Natural killer cell (primary cell): ENCODE measurements around the gene PNMA8C. TPM values are rescaled to one million over a fixed set of nuclear protein-coding genes. Genes with fewer than 3 reads are reported as not detected.
"Not testable (repeated sequence)": the region's sequence is repeated elsewhere in the genome, so short reads cannot be mapped to it uniquely, and the experiment has no call there.

ENCODE experiments used
- ATAC-seq, 3 donors: fragments of 150-1000 bp in 2 of 3; fragments of 200-7000 bp in 1 of 3; cut with Tn5 transposase; 1 replicate in 1 of 3; 2 replicates in 2 of 3; pipeline ENCODE4 v1.10.0; 2021; ENCODE audit warnings: mild to moderate bottlenecking in 2 of 3, moderate library complexity in 2 of 3
- DNase-seq, 2 donors: peaks; one replicate each; pipeline versions ENCODE4 v3.0.0 to v3.0.0-alpha.2; 2013 to 2021; ENCODE audit warnings: mixed read lengths in 1 of 2
- H3K27ac ChIP-seq: one replicate; pipeline ENCODE4 v1.5.1; 2013; ENCODE audit warnings: mild to moderate bottlenecking, low read length
- H3K27me3 ChIP-seq: one replicate; pipeline ENCODE4 v1.6.1; 2013; ENCODE audit warnings: low read length; ENCODE audit not compliant: control insufficient read depth, insufficient read depth
- H3K36me3 ChIP-seq: one replicate; pipeline ENCODE4 v1.6.1; 2013; ENCODE audit warnings: low read length; ENCODE audit not compliant: control insufficient read depth, insufficient read depth
- H3K4me1 ChIP-seq: one replicate; pipeline ENCODE4 v1.6.1; 2013; ENCODE audit warnings: low read length; ENCODE audit not compliant: control insufficient read depth, insufficient read depth
- H3K4me3 ChIP-seq: one replicate; pipeline ENCODE4 v1.5.1; 2013; ENCODE audit warnings: low read length
- H3K9me3 ChIP-seq: one replicate; pipeline ENCODE4 v1.6.1; 2013; ENCODE audit warnings: low read length; ENCODE audit not compliant: control insufficient read depth, insufficient read depth
- H3K27ac Mint-ChIP-seq, 2 donors: one replicate each; pipeline ENCODE4 v1.8.0; 2022; ENCODE audit warnings: mild to moderate bottlenecking in 2 of 2, mixed read lengths in 2 of 2, moderate library complexity in 1 of 2
- H3K27me3 Mint-ChIP-seq, 2 donors: one replicate each; pipeline ENCODE4 v1.8.0; 2022; ENCODE audit warnings: low read depth in 2 of 2, mixed read lengths in 2 of 2
- H3K36me3 Mint-ChIP-seq: one replicate; pipeline ENCODE4 v1.8.0; 2022; ENCODE audit warnings: mixed read lengths
- H3K4me1 Mint-ChIP-seq, 2 donors: one replicate each; pipeline ENCODE4 v1.8.0; 2022; ENCODE audit warnings: mixed read lengths in 2 of 2
- H3K4me3 Mint-ChIP-seq: one replicate; pipeline ENCODE4 v1.8.0; 2022; ENCODE audit warnings: mild to moderate bottlenecking, moderate library complexity, mixed read lengths
- H3K9me3 Mint-ChIP-seq, 2 donors: one replicate each; pipeline ENCODE4 v1.8.0; 2022; ENCODE audit warnings: mixed read lengths in 2 of 2
- CTCF ChIP-seq: fragments of 200-600 bp; IDR thresholded peaks from one replicate; pipeline ENCODE4 v1.8.0; 2022; ENCODE audit warnings: antibody characterized with exemption
- WGBS: methylation state at CpG from one replicate; pipeline ENCODE4 v1.1.7; 2013; ENCODE audit warnings: missing lambda C conversion rate; ENCODE audit not compliant: insufficient coverage; 5-methylcytosine and 5-hydroxymethylcytosine counted together
- intact Hi-C: fragments of 100-400 bp; cut with micrococcal nuclease; formaldehyde crosslinking; loops from one replicate; pipeline ENCODE4 v1.14.2; 2022
- total RNA-seq, 4 donors: library from RNA; stranded (reverse); fragments of 120-200 nt in 1 of 4; gene quantifications; one replicate each; pipeline versions ENCODE4 v1.2.3 to v1.2.4, GENCODE V29; 2013 to 2022

Gene PNMA8C
- total RNA-seq, 3 donors from 2014 or later (not counting 1 experiment from before 2014, with no cell fraction given), result 0.55 to 1.2 (median 0.87) TPM

DNA sequence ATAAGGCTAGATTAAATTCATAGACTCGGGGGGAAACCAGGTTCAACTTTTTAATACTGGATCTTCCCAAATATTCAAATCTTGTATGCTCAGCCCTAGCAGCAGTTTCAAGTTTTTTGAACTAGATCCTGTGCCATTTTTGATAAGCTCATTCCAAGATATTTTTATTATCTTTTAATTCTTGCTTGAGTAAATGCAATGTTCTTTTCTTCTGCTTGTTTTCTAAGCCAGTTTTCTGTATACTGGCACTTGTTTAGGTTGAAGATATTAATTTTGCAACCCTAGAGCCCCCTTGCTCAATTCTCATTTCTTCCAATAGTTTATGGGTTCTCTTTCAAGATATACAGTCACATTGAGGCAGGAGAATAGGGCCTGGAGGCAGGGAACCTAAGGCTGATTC lies 13.1 kb upstream of the PNMA8C start:
- H3K4me3 Mint-ChIP-seq, result no peak overlapping the region
- no peak overlapping the region for H3K27ac Mint-ChIP-seq
- Histone ChIP-seq H3K27me3 (no peaks in the 10 kb centered on the region), H3K9me3 (no peaks in the 10 kb centered on the region), H3K36me3 (no peaks in the 10 kb centered on the region), H3K4me1 (no peaks in the 10 kb centered on the region), H3K4me3 (no peak overlapping the region), H3K27ac (no peak overlapping the region)
- TF ChIP-seq CTCF, result no peak
- H3K4me1 Mint-ChIP-seq, result peaks cover 0 to 4% of the 10 kb centered on the region in 2 donors
- no peaks in the 10 kb centered on the region for H3K9me3 Mint-ChIP-seq
- WGBS, result 63% methylated on average over 1 of the region's 1 CpG
- H3K27me3 Mint-ChIP-seq, result peaks cover 5 to 8% of the 10 kb centered on the region in 2 donors
- ATAC-seq (no peak), DNase-seq (no peak)
- H3K36me3 Mint-ChIP-seq, result no peaks in the 10 kb centered on the region
- intact Hi-C loops, result no loop called here

GRCh38 chr19:46435689-46436088 lies 7.0 kb upstream of the PNMA8C start:
- H3K27me3 Mint-ChIP-seq, result peaks cover 7 to 14% of the 10 kb centered on the region in 2 donors
- H3K4me3 Mint-ChIP-seq, H3K9me3 Mint-ChIP-seq, H3K9me3 ChIP-seq, H3K4me1 ChIP-seq, H3K27me3 ChIP-seq, H3K27ac Mint-ChIP-seq, H3K36me3 Mint-ChIP-seq, ATAC-seq, DNase-seq, H3K36me3 ChIP-seq, H3K27ac ChIP-seq, intact Hi-C loops, H3K4me1 Mint-ChIP-seq, H3K4me3 ChIP-seq: not testable (repeated sequence)
- 100% methylated on average over 4 of the region's 4 CpGs for WGBS

DNA sequence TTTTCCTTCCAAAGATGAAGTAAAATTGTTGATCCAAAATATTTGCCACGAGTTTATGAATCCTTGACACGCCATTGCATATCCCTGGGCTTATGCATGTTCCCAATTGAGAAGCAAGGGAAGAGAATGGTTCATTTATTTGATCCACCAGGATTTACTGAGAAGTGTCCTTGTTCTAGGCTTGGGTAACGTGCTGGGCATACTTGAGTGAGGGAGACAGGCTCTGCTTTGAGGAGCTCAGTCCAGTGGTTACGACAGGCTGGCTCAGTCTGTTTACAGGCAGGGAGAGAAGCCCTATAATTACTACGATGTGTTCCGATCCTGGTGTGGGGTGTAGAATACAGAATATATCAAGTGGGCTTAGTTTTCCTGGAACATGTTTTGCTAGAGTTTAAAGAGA lies 6.3 kb upstream of the PNMA8C start:
- no peak for ATAC-seq

DNA sequence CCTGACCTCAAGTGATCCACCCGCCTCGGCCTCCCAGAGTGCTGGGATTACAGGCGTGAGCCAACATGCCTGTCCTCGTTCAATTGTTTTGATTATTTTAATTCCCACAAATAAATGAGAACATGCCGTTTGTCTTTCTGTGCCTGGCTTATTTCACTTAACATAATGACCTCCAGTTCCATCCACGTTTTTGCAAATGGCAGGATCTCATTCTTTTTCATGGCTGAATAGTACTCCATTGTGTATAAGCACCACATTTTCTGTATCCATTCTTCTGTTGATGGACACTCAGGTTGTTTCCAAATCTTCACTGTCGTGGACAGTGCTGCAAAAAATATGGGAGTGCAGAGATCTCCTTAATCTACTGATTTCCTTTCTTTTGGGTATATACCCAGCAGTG lies 4.7 kb upstream of the PNMA8C start:
- H3K4me1 ChIP-seq, H3K4me3 ChIP-seq, H3K27ac Mint-ChIP-seq, DNase-seq, H3K27ac ChIP-seq, H3K36me3 ChIP-seq, intact Hi-C loops, ATAC-seq, H3K36me3 Mint-ChIP-seq, H3K9me3 ChIP-seq, H3K27me3 ChIP-seq, H3K9me3 Mint-ChIP-seq, H3K4me3 Mint-ChIP-seq: not testable (repeated sequence)
- 78% methylated on average over 7 of the region's 7 CpGs for WGBS
- Mint-ChIP-seq H3K4me1 (peaks cover 10 to 17% of the 10 kb centered on the region in 2 donors), H3K27me3 (peaks cover 19 to 22% of the 10 kb centered on the region in 2 donors)

More for the DNA sequence above, 6.3 kb upstream of the PNMA8C start:
- Mint-ChIP-seq H3K9me3 (no peaks in the 10 kb centered on the region), H3K27ac (no peak overlapping the region), H3K4me3 (no peak overlapping the region), H3K36me3 (no peaks in the 10 kb centered on the region), H3K4me1 (peaks cover 0 to 5% of the 10 kb centered on the region in 2 donors), H3K27me3 (peaks cover 14% of the 10 kb centered on the region in 2 donors)
- Histone ChIP-seq H3K4me3 (no peak overlapping the region), H3K27me3 (peaks cover 2% of the 10 kb centered on the region), H3K9me3 (no peaks in the 10 kb centered on the region), H3K4me1 (no peaks in the 10 kb centered on the region), H3K27ac (no peak overlapping the region), H3K36me3 (no peaks in the 10 kb centered on the region)
- 70% methylated on average over 6 of the region's 6 CpGs for WGBS
- intact Hi-C loops, result no loop called here
- no peak for TF ChIP-seq CTCF
- DNase-seq, result no peak
